ENCODE measurements around the gene HINT3. TPM values are rescaled to one million over a fixed set of nuclear protein-coding genes. Genes with fewer than 3 reads are reported as not detected.

Gene HINT3
- total RNA-seq (2021; ENCODE audit: unreplicated experiment) (12.7 TPM), Bru-seq, nascent RNA (percentile 74 among the genes with signal in this experiment), BruChase-seq, experiment 1, labeled RNA remaining after a 6-hour chase (percentile 90 among the genes with signal in this experiment), BruChase-seq, experiment 2, labeled RNA remaining after a 2-hour chase (percentile 75 among the genes with signal in this experiment)
- polyA plus RNA-seq (2012) = 5.6 and 7.9 TPM in 2 replicates
- long read RNA-seq, partial matches to known transcripts = 0 of 7 reads
- long read RNA-seq, other reads (novel, unspliced or antisense) = 3 of 7 reads

- no TSS peak for BruUV-seq (replicated peaks)
- H3K27ac ChIP-seq (ENCODE audit: low read depth, low read length) = peak within 1 kb of the TSS; percentile 65
- peaks cover 4% of the 10 kb centered on the region for H3K79me2 ChIP-seq (ENCODE audit: insufficient read depth, low read length)
- H4K20me1 ChIP-seq (ENCODE audit: insufficient read depth) = no peaks in the 10 kb centered on the region
- no peaks in the 10 kb centered on the region for H3K27me3 ChIP-seq (ENCODE audit: insufficient read depth, low read length)
- CTCF ChIA-PET = interaction anchor here (0.6 to 2.6 kb wide), 33 partner anchors 9 to 804 kb away, joined by 3 to 24 read pairs (median 4); partner anchors contain the start of genes NCOA7 and TRMT11
- H3K4me3 ChIP-seq (replicated peaks in 1 of 2; ENCODE audit: low read depth in 1 of 2, low read length in 2 of 2) = peak within 1 kb of the TSS; percentile 69 to 73
- peak within 1 kb of the TSS; percentile 74 for H3K9ac ChIP-seq (ENCODE audit: low read length)
- intact Hi-C loops (cut with micrococcal nuclease) = loop anchor here (2.0 kb wide), 1 partner anchor 166 kb away; the partner anchor contains the start of gene NCOA7
- H3K9me3 ChIP-seq (ENCODE audit: control insufficient read depth in 1 of 2, insufficient read depth in 1 of 2, low read depth in 1 of 2, low read length in 2 of 2) = no peaks in the 10 kb centered on the region
- RAD21 ChIA-PET (ENCODE audit: low non-redundant PET in 1 of 2, low total read pairs in 2 of 2, uncharacterized antibody in 2 of 2, unreplicated experiment in 2 of 2) = interaction anchor here (1.2 to 1.6 kb wide), 2 partner anchors 165 to 166 kb away, joined by 5 to 7 read pairs; partner anchors contain the start of gene NCOA7 (in 2 of the 2)
- peak within 1 kb of the TSS; percentile 66 for H2AFZ ChIP-seq (ENCODE audit: low read depth, low read length, poor library complexity, severe bottlenecking)
- H3K4me1 ChIP-seq (ENCODE audit: control insufficient read depth in 1 of 2, insufficient read depth in 2 of 2, low read length in 2 of 2) = peaks cover 10 to 17% of the 10 kb centered on the region in 2 experiments; a peak in 3 of 4 replicates
- H3K4me2 ChIP-seq (ENCODE audit: low read length) = peak within 1 kb of the TSS; percentile 89
- ATAC-seq = peak; percentile 90
- H3K36me3 ChIP-seq (ENCODE audit: control insufficient read depth in 1 of 2, insufficient read depth in 2 of 2, low read length in 2 of 2) = no peaks in the 10 kb centered on the region
- DNase-seq (ENCODE audit: low read depth, low spot score) = peak; percentile 98
- POLR2A ChIA-PET = interaction anchor here (0.7 to 1.0 kb wide), 2 partner anchors 9 to 166 kb away, joined by 3 to 8 read pairs; partner anchors contain the start of gene NCOA7
- H3K9me2 ChIP-seq (ENCODE audit: insufficient read depth) = no peaks in the 10 kb centered on the region
- TF ChIP-seq EZH2 (IDR thresholded peaks at IDR 0.05) (no peak), EZH2phosphoT487 (IDR thresholded peaks at IDR 0.05; ENCODE audit: borderline replicate concordance) (no peak), FOSL1 (IDR thresholded peaks at IDR 0.05; ENCODE audit: low read depth) (no peak), YY1 (IDR thresholded peaks at IDR 0.05; ENCODE audit: extremely low read depth, insufficient replicate concordance, low read depth, low read length) (peak; percentile 85), JUND (IDR thresholded peaks at IDR 0.05) (no peak), ZNF274 (IDR thresholded peaks at IDR 0.05; ENCODE audit: low read depth, low read length) (no peak), TCF7L2 (IDR thresholded peaks at IDR 0.05; ENCODE audit: borderline replicate concordance, extremely low read depth, insufficient read depth, insufficient read length) (peak; percentile 100), REST (IDR thresholded peaks at IDR 0.05; ENCODE audit: low read depth) (no peak), CTCF (IDR thresholded peaks at IDR 0.05 in 2 of 3, conservative IDR thresholded peaks at IDR 0.05 in 1 of 3; ENCODE audit: borderline replicate concordance in 1 of 3, insufficient read depth in 1 of 3, low read depth in 2 of 3, low read length in 2 of 3) (peak; percentile 93 to 95 (median 94)), MAX (IDR thresholded peaks at IDR 0.05) (peak; percentile 84), RAD21 (IDR thresholded peaks at IDR 0.05; ENCODE audit: low read depth) (peak; percentile 74), ZBTB33 (IDR thresholded peaks at IDR 0.05; ENCODE audit: extremely low read depth, insufficient replicate concordance, low read length) (no peak), ATF3 (IDR thresholded peaks at IDR 0.05) (no peak), SP1 (IDR thresholded peaks at IDR 0.05; ENCODE audit: low read depth) (peak; percentile 69)
Measured at GRCh38 chr6:125956506-125957390, at the start of gene HINT3. HINT3 (plus strand) TSS chr6:125956770; CDS start chr6:125956978, 208 bp downstream.
